MCF 10A (cell line): ENCODE results near the gene ADAMTS14. TPM values are rescaled to one million over a fixed set of nuclear protein-coding genes. Genes with fewer than 3 reads are reported as not detected.

ENCODE experiments used
- BruUV-seq: library from RNA; stranded (reverse); fragments of 400-500 nt; replicated peaks from 2 replicates; lab custom pipeline; 2021; lab: Mats Ljungman, UMichigan
- CTCF ChIA-PET: fragments of 300-600 bp; sonication (Branson Sonifier 250); formaldehyde crosslinking; extraction: SDS; loops from one replicate; lab custom pipeline; 2021; ENCODE audit warnings: antibody characterized with exemption, inconsistent platforms; lab: Yijun Ruan, JAX
- POLR2A ChIA-PET: fragments of 300-600, 350-650 bp; sonication (Branson Sonifier 250); formaldehyde crosslinking; extraction: SDS; loops from one replicate; lab custom pipeline; 2020; ENCODE audit warnings: antibody characterized with exemption, inconsistent platforms; lab: Yijun Ruan, JAX
- DNase-seq: peaks from one replicate; pipeline ENCODE4 v3.0.0-alpha.2; 2018; ENCODE audit not compliant: unreplicated experiment
- H3K27ac Mint-ChIP-seq: one replicate; pipeline ENCODE4 v1.8.0; 2022; ENCODE audit warnings: mild to moderate bottlenecking, low read depth, mixed read lengths; ENCODE audit not compliant: unreplicated experiment
- H3K27me3 Mint-ChIP-seq: one replicate; pipeline ENCODE4 v1.8.0; 2022; ENCODE audit warnings: mixed read lengths; ENCODE audit not compliant: insufficient read depth, unreplicated experiment
- H3K36me3 Mint-ChIP-seq: one replicate; pipeline ENCODE4 v1.8.0; 2022; ENCODE audit warnings: mild to moderate bottlenecking, moderate library complexity, mixed read lengths; ENCODE audit not compliant: insufficient read depth, unreplicated experiment
- H3K4me1 Mint-ChIP-seq: one replicate; pipeline ENCODE4 v1.8.0; 2022; ENCODE audit warnings: mixed read lengths; ENCODE audit not compliant: insufficient read depth, unreplicated experiment
- H3K4me3 Mint-ChIP-seq: one replicate; pipeline ENCODE4 v1.8.0; 2022; ENCODE audit warnings: mild to moderate bottlenecking, moderate library complexity, mixed read lengths; ENCODE audit not compliant: unreplicated experiment
- H3K9me3 Mint-ChIP-seq: one replicate; pipeline ENCODE4 v1.8.0; 2022; ENCODE audit warnings: mixed read lengths; ENCODE audit not compliant: unreplicated experiment
- intact Hi-C: fragments of 100-400 bp; cut with micrococcal nuclease; formaldehyde crosslinking; loops from 2 replicates; pipeline ENCODE4 v1.14.1; 2022
- total RNA-seq: library from RNA; stranded (reverse); gene quantifications from 2 replicates; pipeline ENCODE4 v1.2.3, GENCODE V29; 2022
- TF ChIP-seq, protein P1 (sequence below): fragments of 200-600 bp; IDR thresholded peaks from one replicate; pipeline ENCODE4 v1.8.0; 2022; ENCODE audit warnings: antibody characterized with exemption, mild to moderate bottlenecking; ENCODE audit not compliant: unreplicated experiment

ADAMTS14 gene
- total RNA-seq, 1 experiment from 2014 or later = not detected

- no peaks in the 10 kb centered on the region for H3K36me3 Mint-ChIP-seq
- no peak for DNase-seq
- BruUV-seq = no TSS peak
- ChIA-PET CTCF (no interaction called here), POLR2A (no interaction called here)
- H3K27ac Mint-ChIP-seq = no peak overlapping the region
- H3K4me3 Mint-ChIP-seq = no peak overlapping the region
- H3K4me1 Mint-ChIP-seq = no peaks in the 10 kb centered on the region
- no peaks in the 10 kb centered on the region for H3K27me3 Mint-ChIP-seq
- intact Hi-C loops = no loop called here
- TF ChIP-seq, protein P1, sequence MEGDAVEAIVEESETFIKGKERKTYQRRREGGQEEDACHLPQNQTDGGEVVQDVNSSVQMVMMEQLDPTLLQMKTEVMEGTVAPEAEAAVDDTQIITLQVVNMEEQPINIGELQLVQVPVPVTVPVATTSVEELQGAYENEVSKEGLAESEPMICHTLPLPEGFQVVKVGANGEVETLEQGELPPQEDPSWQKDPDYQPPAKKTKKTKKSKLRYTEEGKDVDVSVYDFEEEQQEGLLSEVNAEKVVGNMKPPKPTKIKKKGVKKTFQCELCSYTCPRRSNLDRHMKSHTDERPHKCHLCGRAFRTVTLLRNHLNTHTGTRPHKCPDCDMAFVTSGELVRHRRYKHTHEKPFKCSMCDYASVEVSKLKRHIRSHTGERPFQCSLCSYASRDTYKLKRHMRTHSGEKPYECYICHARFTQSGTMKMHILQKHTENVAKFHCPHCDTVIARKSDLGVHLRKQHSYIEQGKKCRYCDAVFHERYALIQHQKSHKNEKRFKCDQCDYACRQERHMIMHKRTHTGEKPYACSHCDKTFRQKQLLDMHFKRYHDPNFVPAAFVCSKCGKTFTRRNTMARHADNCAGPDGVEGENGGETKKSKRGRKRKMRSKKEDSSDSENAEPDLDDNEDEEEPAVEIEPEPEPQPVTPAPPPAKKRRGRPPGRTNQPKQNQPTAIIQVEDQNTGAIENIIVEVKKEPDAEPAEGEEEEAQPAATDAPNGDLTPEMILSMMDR = no peak
- H3K9me3 Mint-ChIP-seq = no peaks in the 10 kb centered on the region
These were observed 12.1 kb downstream of the ADAMTS14 start for GRCh38 chr10:70684374-70684773.

DNA sequence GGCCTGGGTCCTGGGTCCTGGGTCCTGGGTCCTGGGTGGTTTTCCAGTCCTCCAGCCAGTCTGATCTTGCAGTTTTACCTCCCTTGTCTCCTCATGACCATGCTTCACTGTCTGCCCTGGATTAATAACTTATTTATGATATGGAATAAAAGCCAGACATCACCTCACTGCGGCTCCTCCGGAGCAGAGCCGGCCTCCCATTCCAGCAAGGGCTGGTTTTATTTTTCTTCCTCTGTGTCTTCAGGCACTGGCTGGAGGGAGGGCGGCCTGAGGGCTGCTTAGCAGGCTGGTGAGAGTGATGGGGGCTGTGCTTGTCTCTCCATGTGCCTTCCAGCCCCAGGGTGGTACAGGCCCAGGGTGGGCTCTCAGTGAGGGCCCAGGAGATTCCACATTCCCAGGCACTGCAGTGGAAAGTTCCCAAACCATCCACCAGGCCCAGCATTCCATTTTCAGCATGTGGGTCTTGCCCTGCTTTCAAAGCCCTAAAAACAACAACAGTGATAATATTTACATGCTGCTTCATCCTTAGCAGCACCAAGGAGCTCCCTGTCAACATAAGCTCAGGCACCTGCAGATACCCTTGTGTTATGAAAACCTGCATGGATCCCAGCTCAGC, 12.6 kb downstream of the ADAMTS14 start:
- H3K27ac Mint-ChIP-seq = no peak overlapping the region
- intact Hi-C loops = no loop called here
- no peaks in the 10 kb centered on the region for H3K4me1 Mint-ChIP-seq
- TF ChIP-seq, protein P1 = no peak
- ChIA-PET CTCF (interaction anchor here (0.7 kb wide), 1 partner anchor 111 kb away, joined by 3 read pairs; no protein-coding TSS in a partner anchor), POLR2A (no interaction called here)
- H3K27me3 Mint-ChIP-seq = no peaks in the 10 kb centered on the region
- H3K9me3 Mint-ChIP-seq = no peaks in the 10 kb centered on the region
- H3K36me3 Mint-ChIP-seq = no peaks in the 10 kb centered on the region
- no TSS peak for BruUV-seq
- no peak overlapping the region for H3K4me3 Mint-ChIP-seq
- DNase-seq = no peak

GRCh38 chr10:70685455-70685911, 13.2 kb downstream of the ADAMTS14 start:
- TF ChIP-seq, protein P1 = no peak
- H3K27ac Mint-ChIP-seq = no peak overlapping the region
- BruUV-seq = no TSS peak
- no peaks in the 10 kb centered on the region for H3K4me1 Mint-ChIP-seq
- H3K27me3 Mint-ChIP-seq = no peaks in the 10 kb centered on the region
- POLR2A ChIA-PET = no interaction called here
- CTCF ChIA-PET = interaction anchor here (0.7 kb wide), 1 partner anchor 112 kb away, joined by 3 read pairs; no protein-coding TSS in a partner anchor
- no peak for DNase-seq
- no peak overlapping the region for H3K4me3 Mint-ChIP-seq
- H3K36me3 Mint-ChIP-seq = no peaks in the 10 kb centered on the region
- intact Hi-C loops = no loop called here
- no peaks in the 10 kb centered on the region for H3K9me3 Mint-ChIP-seq

- TF ChIP-seq, protein P1 = no peak
- Mint-ChIP-seq H3K27ac (no peak overlapping the region), H3K4me1 (no peaks in the 10 kb centered on the region), H3K4me3 (no peak overlapping the region), H3K9me3 (no peaks in the 10 kb centered on the region), H3K27me3 (peaks cover 14% of the 10 kb centered on the region), H3K36me3 (no peaks in the 10 kb centered on the region)
- ChIA-PET POLR2A (no interaction called here), CTCF (no interaction called here)
- no peak for DNase-seq
- BruUV-seq = no TSS peak
- intact Hi-C loops = no loop called here
These were observed 16.5 kb downstream of the ADAMTS14 start for GRCh38 chr10:70688828-70689227.
